ENCODE results near the gene FBXL4.
A peak's percentile ranks its signal among the peaks of the same experiment; 100 is the strongest.

Gene FBXL4

DNA sequence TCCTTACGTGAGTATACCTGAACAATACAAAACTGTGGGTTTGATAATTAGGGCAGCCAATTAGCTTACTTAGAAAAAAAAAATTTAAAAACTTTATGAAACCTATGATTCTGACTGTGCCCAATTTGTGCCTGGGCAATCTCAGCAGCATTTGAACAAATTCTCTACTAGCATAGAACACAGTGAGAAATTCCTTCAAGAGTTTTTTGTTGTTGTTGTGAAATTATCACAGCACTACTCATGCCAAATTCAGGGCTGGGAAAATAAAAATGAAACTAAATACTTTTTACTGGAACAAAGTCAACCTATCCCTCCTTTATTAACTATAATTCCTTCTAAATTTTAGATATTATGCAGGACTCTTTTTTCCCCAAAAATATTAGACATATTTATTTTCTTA, 70.5 kb downstream of the FBXL4 start:
- H3K27ac Mint-ChIP-seq = no peak overlapping the region
- no peaks in the 10 kb centered on the region for H3K27me3 Mint-ChIP-seq
- no peaks in the 10 kb centered on the region for H3K9me3 Mint-ChIP-seq
- H3K4me3 Mint-ChIP-seq = no peak overlapping the region
- peaks cover 43% of the 10 kb centered on the region for H3K36me3 Mint-ChIP-seq (ENCODE audit: low read depth)
- H3K4me1 Mint-ChIP-seq (ENCODE audit: low read depth) = peaks cover 9% of the 10 kb centered on the region

GRCh38 chr6:98875375-98875774, 72.4 kb downstream of the FBXL4 start:
- no peak overlapping the region for H3K27ac Mint-ChIP-seq
- H3K27me3 Mint-ChIP-seq = no peaks in the 10 kb centered on the region
- H3K4me1 Mint-ChIP-seq (ENCODE audit: low read depth) = peaks cover 3% of the 10 kb centered on the region
- H3K4me3 Mint-ChIP-seq = no peak overlapping the region
- no peaks in the 10 kb centered on the region for H3K9me3 Mint-ChIP-seq
- H3K36me3 Mint-ChIP-seq (ENCODE audit: low read depth) = peaks cover 51% of the 10 kb centered on the region

- Mint-ChIP-seq H3K4me3 (no peak overlapping the region), H3K27ac (no peak overlapping the region), H3K4me1 (ENCODE audit: low read depth) (no peaks in the 10 kb centered on the region), H3K27me3 (no peaks in the 10 kb centered on the region), H3K36me3 (ENCODE audit: low read depth) (peaks cover 59% of the 10 kb centered on the region), H3K9me3 (no peaks in the 10 kb centered on the region)
These were observed 75.9 kb downstream of the FBXL4 start for GRCh38 chr6:98871821-98872220.

DNA sequence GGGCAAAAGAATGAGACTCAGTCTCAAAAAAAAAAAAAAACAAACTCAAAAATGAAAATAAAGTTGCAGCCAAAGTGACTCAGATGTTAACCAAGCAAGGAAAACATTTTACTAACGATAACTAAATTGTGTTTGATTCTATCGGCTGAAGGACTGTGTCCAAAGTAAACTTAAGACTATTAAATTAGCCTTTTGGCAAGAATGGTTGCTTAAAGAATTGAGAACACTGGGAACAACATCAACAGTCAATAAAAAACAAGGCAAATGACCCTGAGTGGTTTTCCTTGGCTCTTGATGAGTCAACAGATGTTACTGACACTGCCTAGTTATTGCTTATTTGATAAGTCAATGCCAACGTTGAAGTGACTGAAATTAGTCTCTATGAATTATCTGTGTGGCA, 76.7 kb downstream of the FBXL4 start:
- no peak overlapping the region for H3K4me3 Mint-ChIP-seq
- no peaks in the 10 kb centered on the region for H3K9me3 Mint-ChIP-seq
- peaks cover 57% of the 10 kb centered on the region for H3K36me3 Mint-ChIP-seq (ENCODE audit: low read depth)
- no peak overlapping the region for H3K27ac Mint-ChIP-seq
- no peaks in the 10 kb centered on the region for H3K27me3 Mint-ChIP-seq
- H3K4me1 Mint-ChIP-seq (ENCODE audit: low read depth) = no peaks in the 10 kb centered on the region

- Mint-ChIP-seq H3K4me1 (ENCODE audit: low read depth) (no peaks in the 10 kb centered on the region), H3K27ac (no peak overlapping the region), H3K36me3 (ENCODE audit: low read depth) (peaks cover 29% of the 10 kb centered on the region), H3K9me3 (no peaks in the 10 kb centered on the region), H3K27me3 (no peaks in the 10 kb centered on the region), H3K4me3 (no peak overlapping the region)
These were observed 83.2 kb downstream of the FBXL4 start for GRCh38 chr6:98864497-98864896.

DNA sequence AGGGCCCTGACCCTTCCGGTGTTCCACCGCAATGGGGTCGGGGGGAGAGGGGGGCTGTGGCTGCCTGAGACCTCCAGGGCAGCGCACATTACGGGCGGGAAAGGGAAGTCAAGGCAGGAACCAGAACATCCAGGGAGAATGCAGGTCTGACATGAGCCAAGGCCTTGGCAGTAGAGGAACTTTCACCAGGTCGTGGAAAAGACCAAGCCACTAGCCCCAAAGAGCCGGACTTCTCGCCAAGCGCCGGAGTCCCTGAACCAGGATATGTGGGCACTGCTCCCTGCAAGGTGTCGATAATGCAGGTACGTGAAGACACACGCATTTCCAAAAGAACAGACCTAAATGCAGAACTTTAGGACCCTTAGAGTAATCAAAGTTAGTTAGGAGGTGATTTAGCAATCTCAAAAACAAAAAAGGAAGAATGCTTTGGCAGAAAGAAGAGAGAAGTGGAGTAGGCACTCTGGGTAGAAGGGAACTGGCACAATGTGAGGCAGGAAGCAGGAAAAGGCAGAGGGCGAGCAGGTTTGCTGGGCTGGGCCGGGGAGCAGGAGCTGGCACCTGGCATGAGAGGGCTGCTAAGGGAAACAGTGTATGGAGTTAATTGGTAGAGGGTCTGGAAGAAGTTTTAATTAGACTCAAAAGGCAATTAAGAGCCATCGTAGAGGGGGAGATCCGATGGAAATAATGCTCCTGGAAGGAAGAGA, 99.1 kb downstream of the FBXL4 start:
- no peaks in the 10 kb centered on the region for H3K9me3 Mint-ChIP-seq
- no peak overlapping the region for H3K27ac Mint-ChIP-seq
- peaks cover 25% of the 10 kb centered on the region for H3K4me1 Mint-ChIP-seq (ENCODE audit: low read depth)
- H3K4me3 Mint-ChIP-seq = no peak overlapping the region
- peaks cover 4% of the 10 kb centered on the region for H3K36me3 Mint-ChIP-seq (ENCODE audit: low read depth)
- peaks cover 58% of the 10 kb centered on the region for H3K27me3 Mint-ChIP-seq

GRCh38 chr6:98847779-98848538, 99.8 kb downstream of the FBXL4 start:
- peaks cover 25% of the 10 kb centered on the region for H3K4me1 Mint-ChIP-seq (ENCODE audit: low read depth)
- H3K36me3 Mint-ChIP-seq (ENCODE audit: low read depth) = peaks cover 4% of the 10 kb centered on the region
- peaks cover 64% of the 10 kb centered on the region for H3K27me3 Mint-ChIP-seq
- no peak overlapping the region for H3K27ac Mint-ChIP-seq
- H3K4me3 Mint-ChIP-seq = no peak overlapping the region
- H3K9me3 Mint-ChIP-seq = no peaks in the 10 kb centered on the region

GRCh38 chr6:98847416-98847778, 100.3 kb downstream of the FBXL4 start:
- H3K4me3 Mint-ChIP-seq = no peak overlapping the region
- peaks cover 4% of the 10 kb centered on the region for H3K36me3 Mint-ChIP-seq (ENCODE audit: low read depth)
- H3K27me3 Mint-ChIP-seq = peaks cover 67% of the 10 kb centered on the region
- H3K9me3 Mint-ChIP-seq = no peaks in the 10 kb centered on the region
- H3K27ac Mint-ChIP-seq = no peak overlapping the region
- peaks cover 25% of the 10 kb centered on the region for H3K4me1 Mint-ChIP-seq (ENCODE audit: low read depth)

- Mint-ChIP-seq H3K27ac (no peak overlapping the region), H3K4me1 (ENCODE audit: low read depth) (peaks cover 25% of the 10 kb centered on the region), H3K9me3 (no peaks in the 10 kb centered on the region), H3K4me3 (no peak overlapping the region), H3K36me3 (ENCODE audit: low read depth) (peaks cover 4% of the 10 kb centered on the region), H3K27me3 (peaks cover 80% of the 10 kb centered on the region)
These were observed 101.7 kb downstream of the FBXL4 start for GRCh38 chr6:98846021-98846380.

DNA sequence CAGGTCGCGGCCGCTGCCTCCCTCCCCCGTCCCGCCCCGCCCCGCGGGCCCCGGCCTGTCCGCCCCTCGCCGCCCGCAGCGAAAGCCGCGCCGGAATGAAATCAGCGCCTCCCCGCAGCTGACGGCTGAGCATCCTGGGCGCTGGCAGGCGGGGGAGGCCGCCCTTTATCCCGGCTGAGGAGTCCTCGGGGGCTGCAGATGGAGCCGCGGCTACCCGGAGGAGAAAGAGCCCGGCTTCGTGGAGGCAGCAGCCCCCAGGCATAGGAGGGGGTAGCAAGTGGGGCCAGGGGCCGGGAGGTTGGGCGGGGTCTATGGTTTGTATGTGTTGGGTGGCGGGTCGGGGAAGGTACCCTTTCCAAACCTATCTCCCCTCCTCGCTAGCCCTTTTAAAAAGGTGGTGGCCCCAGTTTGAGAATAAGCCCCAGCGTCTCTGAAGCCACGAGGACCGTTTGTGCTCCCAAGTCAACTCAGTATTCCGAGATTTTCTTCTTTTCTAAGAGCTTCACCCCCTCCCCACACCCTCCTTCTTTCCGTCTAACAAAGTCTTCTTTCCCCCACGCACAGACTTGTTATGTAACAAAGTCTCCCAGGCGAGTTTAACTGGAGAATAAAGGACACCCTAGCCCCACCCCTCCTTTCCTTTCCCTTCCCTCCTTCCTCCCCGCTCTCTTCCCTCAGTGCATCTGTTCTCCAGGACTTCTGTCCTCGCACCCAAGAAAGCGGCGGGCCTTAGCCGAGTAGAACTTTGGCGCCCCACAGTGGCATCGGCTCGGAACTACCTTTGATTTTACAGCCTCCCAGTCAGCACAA, 102.3 kb downstream of the FBXL4 start:
- Mint-ChIP-seq H3K27me3 (peaks cover 86% of the 10 kb centered on the region), H3K27ac (no peak overlapping the region), H3K4me1 (ENCODE audit: low read depth) (peaks cover 25% of the 10 kb centered on the region), H3K4me3 (peak overlapping the region; percentile 49), H3K36me3 (ENCODE audit: low read depth) (peaks cover 4% of the 10 kb centered on the region), H3K9me3 (no peaks in the 10 kb centered on the region)

DNA sequence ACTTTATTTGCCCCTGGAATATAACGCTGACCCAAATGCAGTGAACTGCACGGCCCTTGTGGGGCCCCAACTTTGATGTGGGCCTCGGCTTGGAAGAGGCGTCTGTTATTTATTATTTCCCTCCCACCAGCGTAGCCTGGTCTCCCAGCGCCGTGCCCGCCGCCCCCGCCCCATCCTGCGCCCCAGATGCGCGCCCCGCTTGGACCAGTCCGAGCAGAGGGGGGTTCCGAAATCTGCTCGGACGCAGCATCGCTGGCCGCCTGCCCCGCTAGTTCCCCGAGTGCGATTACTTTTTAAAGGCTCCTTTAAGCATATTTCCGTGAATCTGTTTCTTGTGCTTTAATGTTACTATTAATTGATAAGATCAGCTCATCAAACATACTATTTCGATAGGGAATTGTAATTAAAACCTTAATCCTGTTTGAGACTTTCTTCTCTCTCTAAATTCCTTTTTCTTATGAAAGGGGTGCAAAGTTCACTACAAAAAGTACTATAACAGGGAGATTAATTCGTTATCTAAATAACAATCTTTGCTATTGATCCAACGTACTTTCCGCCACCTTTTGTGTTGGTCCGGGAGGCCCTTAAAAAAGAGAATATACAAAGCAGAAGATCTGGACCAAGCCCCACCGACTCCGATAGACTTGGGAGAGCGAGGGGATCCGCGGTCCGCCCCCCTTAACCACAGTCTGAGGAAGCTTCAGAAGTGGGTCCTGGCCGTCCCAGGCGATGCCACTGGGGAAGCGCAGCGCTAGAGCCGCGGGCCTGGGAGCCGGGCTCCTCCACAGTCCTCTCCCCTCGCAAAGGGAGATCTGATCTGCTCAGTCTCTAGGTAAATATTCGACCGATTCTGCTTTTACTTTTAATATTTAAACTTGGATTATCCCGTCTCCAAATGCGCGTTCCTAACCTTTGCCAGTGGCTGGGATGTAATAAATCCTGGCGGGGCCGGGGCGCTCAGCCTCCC, 103.2 kb downstream of the FBXL4 start:
- H3K27me3 Mint-ChIP-seq = peaks cover 86% of the 10 kb centered on the region
- H3K4me1 Mint-ChIP-seq (ENCODE audit: low read depth) = peaks cover 25% of the 10 kb centered on the region
- H3K27ac Mint-ChIP-seq = no peak overlapping the region
- no peaks in the 10 kb centered on the region for H3K9me3 Mint-ChIP-seq
- peaks cover 4% of the 10 kb centered on the region for H3K36me3 Mint-ChIP-seq (ENCODE audit: low read depth)
- peak overlapping the region; percentile 10 for H3K4me3 Mint-ChIP-seq

GRCh38 chr6:98843271-98844243, 104.2 kb downstream of the FBXL4 start:
- no peak overlapping the region for H3K4me3 Mint-ChIP-seq
- peaks cover 86% of the 10 kb centered on the region for H3K27me3 Mint-ChIP-seq
- H3K9me3 Mint-ChIP-seq = no peaks in the 10 kb centered on the region
- peaks cover 25% of the 10 kb centered on the region for H3K4me1 Mint-ChIP-seq (ENCODE audit: low read depth)
- H3K27ac Mint-ChIP-seq = no peak overlapping the region
- H3K36me3 Mint-ChIP-seq (ENCODE audit: low read depth) = no peaks in the 10 kb centered on the region

- H3K4me1 Mint-ChIP-seq (ENCODE audit: low read depth) = peaks cover 25% of the 10 kb centered on the region
- H3K27ac Mint-ChIP-seq = no peak overlapping the region
- peaks cover 92% of the 10 kb centered on the region for H3K27me3 Mint-ChIP-seq
- no peaks in the 10 kb centered on the region for H3K9me3 Mint-ChIP-seq
- no peak overlapping the region for H3K4me3 Mint-ChIP-seq
- no peaks in the 10 kb centered on the region for H3K36me3 Mint-ChIP-seq (ENCODE audit: low read depth)
These were observed 105.2 kb downstream of the FBXL4 start for GRCh38 chr6:98842342-98843180.
